PC-3 (cell line): ENCODE data around the gene DRG2. TPM values are rescaled to one million over a fixed set of nuclear protein-coding genes. Genes with fewer than 3 reads are reported as not detected.

Experiments used
- ATAC-seq: fragments of 200-7000 bp; cut with Tn5 transposase; 2 replicates; pipeline ENCODE4 v1.9.1; 2020; ENCODE audit warnings: mild to moderate bottlenecking, moderate library complexity
- BruUV-seq: library from RNA; stranded (reverse); fragments of 400-500 nt; replicated peaks from 2 replicates; lab custom pipeline; 2021; lab: Mats Ljungman, UMichigan
- CTCF ChIA-PET: fragments of 300-600 bp; sonication (Branson Sonifier 250); formaldehyde crosslinking; loops from one replicate; lab custom pipeline; 2022; ENCODE audit warnings: antibody characterized with exemption; lab: Charles Lee
- POLR2A ChIA-PET: fragments of 300-600 bp; sonication (Branson Sonifier 250); formaldehyde crosslinking; loops from one replicate; lab custom pipeline; 2022; ENCODE audit warnings: antibody characterized with exemption; ENCODE audit not compliant: unreplicated experiment; lab: Charles Lee
- DNase-seq: peaks from one replicate; pipeline ENCODE4 v3.0.0-alpha.2; 2015
- H2AFZ ChIP-seq: fragments of 300-600 bp; sonication (generic); 2 replicates; pipeline ENCODE4 v1.6.0; 2016; ENCODE audit warnings: antibody characterized with exemption, low read length
- H3F3A ChIP-seq: fragments of 300-600 bp; sonication (generic); one replicate; pipeline ENCODE4 v1.6.0; 2017; ENCODE audit warnings: antibody characterized with exemption, low read length, control low read depth, mild to moderate bottlenecking; ENCODE audit not compliant: unreplicated experiment
- H3K27ac ChIP-seq: fragments of 300-600 bp; sonication (generic); 2 replicates; pipeline ENCODE4 v1.5.1; 2016; ENCODE audit warnings: mild to moderate bottlenecking, low read length
- H3K27me3 ChIP-seq: fragments of 300-600 bp; sonication (generic); 2 replicates; pipeline ENCODE4 v1.6.1; 2016; ENCODE audit warnings: low read length, mixed read lengths
- H3K36me3 ChIP-seq: fragments of 300-600 bp; sonication (generic); 2 replicates; pipeline ENCODE4 v1.6.1; 2016; ENCODE audit warnings: low read depth, mixed run types, low read length, mixed read lengths
- H3K4me1 ChIP-seq: fragments of 300-600 bp; sonication (generic); 2 replicates; pipeline ENCODE4 v1.5.1; 2016; ENCODE audit warnings: low read length; ENCODE audit not compliant: insufficient read depth
- H3K4me2 ChIP-seq: fragments of 300-600 bp; sonication (generic); 2 replicates; pipeline ENCODE4 v1.6.0; 2016; ENCODE audit warnings: low read length
- H3K4me3 ChIP-seq: fragments of 300-600 bp; sonication (generic); 2 replicates; pipeline ENCODE4 v1.5.1; 2016; ENCODE audit warnings: mild to moderate bottlenecking, low read length, mixed read lengths
- H3K79me2 ChIP-seq: fragments of 300-600 bp; sonication (generic); 2 replicates; pipeline ENCODE4 v1.6.1; 2017; ENCODE audit warnings: low read length, mixed read lengths
- H3K9ac ChIP-seq: fragments of 300-600 bp; sonication (generic); 2 replicates; pipeline ENCODE4 v1.6.0; 2016; ENCODE audit warnings: mild to moderate bottlenecking, low read length
- H3K9me2 ChIP-seq: fragments of 300-600 bp; sonication (generic); replicated peaks from 2 replicates; pipeline ENCODE4 v1.6.1; 2016; ENCODE audit warnings: mixed run types, low read length, mixed read lengths
- H3K9me3 ChIP-seq: fragments of 300-600 bp; sonication (generic); 2 replicates; pipeline ENCODE4 v1.6.1; 2016; ENCODE audit warnings: low read length, mixed read lengths
- H4K20me1 ChIP-seq: fragments of 300-600 bp; sonication (generic); 2 replicates; pipeline ENCODE4 v1.6.1; 2016; ENCODE audit warnings: low read length, mixed read lengths
- CTCF ChIP-seq: fragments of 300-600 bp; sonication (generic); conservative IDR thresholded peaks from 2 replicates; pipeline ENCODE4 v1.5.1; 2017; ENCODE audit warnings: antibody characterized with exemption, low read depth, mild to moderate bottlenecking, low read length
- EZH2 ChIP-seq: fragments of 300-600 bp; sonication (generic); IDR thresholded peaks from one replicate; pipeline ENCODE4 v1.6.1; 2017; ENCODE audit warnings: antibody characterized with exemption, mild to moderate bottlenecking, low read length; ENCODE audit not compliant: unreplicated experiment
- EZH2phosphoT487 ChIP-seq: fragments of 300-600 bp; sonication (generic); IDR thresholded peaks from 2 replicates; pipeline ENCODE4 v1.6.1; 2018; ENCODE audit warnings: mild to moderate bottlenecking, antibody characterized with exemption, low read length, borderline replicate concordance
- intact Hi-C: fragments of 100-400 bp; cut with micrococcal nuclease; formaldehyde crosslinking; loops from 2 replicates; pipeline ENCODE4 v1.9.0; 2023
- total RNA-seq: library from RNA; depleted of rRNA; stranded (reverse); fragments of >200 nt; gene quantifications from 2 replicates; pipeline ENCODE4 v1.2.3, GENCODE V29; 2014

The DRG2 gene
- total RNA-seq, 1 experiment from 2014 or later, result 102 TPM

GRCh38 chr17:18074566-18075272, 13.0 kb upstream of the DRG2 start:
- intact Hi-C loops, result no loop called here
- Histone ChIP-seq H3K9me2 (no peaks in the 10 kb centered on the region), H3K27me3 (no peaks in the 10 kb centered on the region), H4K20me1 (no peaks in the 10 kb centered on the region), H3K4me2 (no peak overlapping the region), H3K36me3 (no peaks in the 10 kb centered on the region), H3K9ac (no peak overlapping the region), H3K79me2 (no peaks in the 10 kb centered on the region), H2AFZ (no peak overlapping the region), H3K4me1 (no peaks in the 10 kb centered on the region), H3K27ac (no peak overlapping the region), H3K4me3 (no peak overlapping the region), H3F3A (no peaks in the 10 kb centered on the region), H3K9me3 (no peaks in the 10 kb centered on the region)
- DNase-seq (no peak), ATAC-seq (no peak)
- CTCF ChIA-PET, result no interaction called here
- POLR2A ChIA-PET, result no interaction called here
- TF ChIP-seq EZH2phosphoT487, result no peak
- no peak for TF ChIP-seq CTCF
- no peak for TF ChIP-seq EZH2
- no TSS peak for BruUV-seq

GRCh38 chr17:18076936-18077335, 10.8 kb upstream of the DRG2 start:
- Histone ChIP-seq H4K20me1 (no peaks in the 10 kb centered on the region), H3F3A (no peaks in the 10 kb centered on the region), H3K4me1 (no peaks in the 10 kb centered on the region), H3K36me3 (no peaks in the 10 kb centered on the region), H3K9me2 (no peaks in the 10 kb centered on the region), H3K9me3 (no peaks in the 10 kb centered on the region), H3K79me2 (no peaks in the 10 kb centered on the region), H3K4me2 (no peak overlapping the region), H3K27ac (no peak overlapping the region), H3K4me3 (no peak overlapping the region), H3K27me3 (no peaks in the 10 kb centered on the region), H2AFZ (no peak overlapping the region), H3K9ac (no peak overlapping the region)
- ChIA-PET POLR2A (no interaction called here), CTCF (no interaction called here)
- intact Hi-C loops, result no loop called here
- no peak for ATAC-seq
- TF ChIP-seq EZH2phosphoT487 (no peak), CTCF (no peak), EZH2 (no peak)
- no TSS peak for BruUV-seq
- no peak for DNase-seq

- no peaks in the 10 kb centered on the region for H3F3A ChIP-seq
- no peak overlapping the region for H3K9ac ChIP-seq
- H3K9me3 ChIP-seq, result no peaks in the 10 kb centered on the region
- H3K27ac ChIP-seq, result no peak overlapping the region
- intact Hi-C loops, result no loop called here
- H3K4me1 ChIP-seq, result no peaks in the 10 kb centered on the region
- no peaks in the 10 kb centered on the region for H3K27me3 ChIP-seq
- DNase-seq (no peak), ATAC-seq (no peak)
- no peaks in the 10 kb centered on the region for H3K9me2 ChIP-seq
- no peak overlapping the region for H3K4me2 ChIP-seq
- H2AFZ ChIP-seq, result no peak overlapping the region
- H3K79me2 ChIP-seq, result no peaks in the 10 kb centered on the region
- ChIA-PET CTCF (interaction anchor here (0.7 kb wide), 1 partner anchor 97 kb away, joined by 4 read pairs; no protein-coding TSS in a partner anchor), POLR2A (no interaction called here)
- TF ChIP-seq CTCF (no peak), EZH2phosphoT487 (no peak), EZH2 (no peak)
- no TSS peak for BruUV-seq
- H3K4me3 ChIP-seq, result no peak overlapping the region
- no peaks in the 10 kb centered on the region for H4K20me1 ChIP-seq
- no peaks in the 10 kb centered on the region for H3K36me3 ChIP-seq
These were observed 8.2 kb upstream of the DRG2 start for GRCh38 chr17:18079543-18079942.
